GM20431 (cell line): ENCODE results near the gene SRSF1.
"Not testable (repeated sequence)": the region's sequence is repeated elsewhere in the genome, so short reads cannot be mapped to it uniquely, and the experiment has no call there.

Source experiments
- in situ Hi-C: fragments of 300-500 bp; cut with MseI, MboI; formaldehyde crosslinking; loops from one replicate; pipeline ENCODE4 v1.15.0; 2020; ENCODE audit warnings: low sequenced_read_pairs; ENCODE audit not compliant: unreplicated experiment

The SRSF1 gene

GRCh38 chr17:58006924-58007780 is at the start of gene SRSF1:
Gene SRSF1, minus strand, starts transcription at chr17:58007246. Its CDS starts 109 bp downstream, at chr17:58007137.
- in situ Hi-C loops = no loop called here

- in situ Hi-C loops = no loop called here
These were observed 49.4 kb upstream of the SRSF1 start for GRCh38 chr17:58056476-58056875.

- in situ Hi-C loops = no loop called here
These were observed 47.6 kb upstream of the SRSF1 start for GRCh38 chr17:58054641-58055040.

- in situ Hi-C loops = no loop called here
These were observed 46.1 kb upstream of the SRSF1 start for GRCh38 chr17:58052945-58053715.

GRCh38 chr17:58052407-58052806 is 45.4 kb upstream of the SRSF1 start:
- in situ Hi-C loops = no loop called here

GRCh38 chr17:58051468-58051867 is 44.4 kb upstream of the SRSF1 start:
- in situ Hi-C loops = no loop called here

- in situ Hi-C loops = no loop called here
These were observed 43.9 kb upstream of the SRSF1 start for GRCh38 chr17:58050966-58051365.

GRCh38 chr17:58049533-58049932 is 42.5 kb upstream of the SRSF1 start:
- in situ Hi-C loops = no loop called here

GRCh38 chr17:58047376-58048150 is 40.5 kb upstream of the SRSF1 start:
- in situ Hi-C loops = no loop called here

- in situ Hi-C loops = no loop called here
These were observed 39.4 kb upstream of the SRSF1 start for GRCh38 chr17:58046239-58047094.

- in situ Hi-C loops = not testable (repeated sequence)
These were observed 37.2 kb upstream of the SRSF1 start for GRCh38 chr17:58044256-58044655.

- in situ Hi-C loops = no loop called here
These were observed 36.5 kb upstream of the SRSF1 start for GRCh38 chr17:58043221-58044181.

- in situ Hi-C loops = no loop called here
These were observed 34.1 kb upstream of the SRSF1 start for GRCh38 chr17:58041161-58041560.

- in situ Hi-C loops = no loop called here
These were observed 33.3 kb upstream of the SRSF1 start for GRCh38 chr17:58040386-58040785.

GRCh38 chr17:58039975-58040374 is 32.9 kb upstream of the SRSF1 start:
- in situ Hi-C loops = no loop called here

GRCh38 chr17:58032691-58033415 is 25.8 kb upstream of the SRSF1 start:
- in situ Hi-C loops = no loop called here

GRCh38 chr17:58028578-58028977 is 21.5 kb upstream of the SRSF1 start:
- in situ Hi-C loops = no loop called here

GRCh38 chr17:58020401-58020800 is 13.4 kb upstream of the SRSF1 start:
- in situ Hi-C loops = no loop called here
